Large intestine (tissue), 3 donors: ENCODE data around the gene GCC2. TPM values are rescaled to one million over a fixed set of nuclear protein-coding genes. Genes with fewer than 3 reads are reported as not detected.
A peak's percentile ranks its signal among the peaks of the same experiment; 100 is the strongest.
"Not testable (repeated sequence)": the region's sequence is repeated elsewhere in the genome, so short reads cannot be mapped to it uniquely, and the experiment has no call there.

Experiments
- DNase-seq, 2 donors: peaks; one replicate each; pipeline versions ENCODE4 v3.0.0 to v3.0.0-alpha.2; 2013
- H3K27ac ChIP-seq: one replicate; pipeline ENCODE4 v1.5.1; 2013; ENCODE audit warnings: low read length
- H3K27me3 ChIP-seq: 2 replicates; pipeline ENCODE4 v1.6.1; 2013; ENCODE audit warnings: low read length; ENCODE audit not compliant: control insufficient read depth, insufficient read depth
- H3K36me3 ChIP-seq: 2 replicates; pipeline ENCODE4 v1.6.1; 2013; ENCODE audit warnings: low read length; ENCODE audit not compliant: control insufficient read depth, insufficient read depth
- H3K4me1 ChIP-seq: one replicate; pipeline ENCODE4 v1.6.1; 2013; ENCODE audit warnings: low read length; ENCODE audit not compliant: control insufficient read depth, insufficient read depth
- H3K4me3 ChIP-seq: one replicate; pipeline ENCODE4 v1.5.1; 2013; ENCODE audit warnings: low read length
- H3K9me3 ChIP-seq: one replicate; pipeline ENCODE4 v1.6.1; 2013; ENCODE audit warnings: mild to moderate bottlenecking, low read depth, low read length, moderate library complexity; ENCODE audit not compliant: control insufficient read depth
- WGBS: methylation state at CpG from one replicate; pipeline ENCODE4 v1.1.5; 2013; ENCODE audit warnings: low lambda C conversion rate; ENCODE audit not compliant: insufficient coverage; 5-methylcytosine and 5-hydroxymethylcytosine counted together
- polyA plus RNA-seq: library from polyadenylated mRNA; unstranded; fragments of 120-200 nt; gene quantifications from one replicate; pipeline ENCODE4 v1.2.1, GENCODE V29; 2013

GCC2 gene
- polyA plus RNA-seq, 1 donor: 95.7 TPM

DNA sequence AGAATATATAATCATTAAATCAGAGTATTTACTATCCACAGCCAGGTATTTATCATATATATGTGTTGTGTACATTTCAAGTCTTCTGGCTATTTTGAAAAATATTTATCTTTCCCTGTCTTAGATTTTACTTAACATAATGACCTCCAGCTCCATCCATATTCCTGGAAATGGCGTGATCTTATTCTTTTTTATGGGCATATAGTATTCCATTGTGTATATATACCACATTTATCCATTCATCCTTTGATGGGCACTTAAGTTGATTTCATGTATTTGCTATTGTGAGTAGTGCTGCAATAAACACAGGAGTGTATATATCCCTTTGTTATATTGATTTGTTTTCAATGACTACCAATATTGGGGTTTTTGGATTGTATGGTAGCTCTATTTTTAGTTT is 6.6 kb downstream of the GCC2 start:
- Histone ChIP-seq H3K27me3 (no peaks in the 10 kb centered on the region), H3K36me3 (peaks cover 63% of the 10 kb centered on the region)

GRCh38 chr2:108458082-108458481 is 9.1 kb downstream of the GCC2 start:
- no peaks in the 10 kb centered on the region for H3K27me3 ChIP-seq
- peaks cover 63% of the 10 kb centered on the region for H3K36me3 ChIP-seq
- no peaks in the 10 kb centered on the region for H3K4me1 ChIP-seq
- no peak overlapping the region for H3K4me3 ChIP-seq
- peaks cover 14% of the 10 kb centered on the region for H3K9me3 ChIP-seq
- H3K27ac ChIP-seq: no peak overlapping the region
- DNase-seq: peak in 1 of 2 donors; percentile 10
- no CpG with 5 or more reads among the region's 3 CpGs for WGBS

More for the DNA sequence above, 6.6 kb downstream of the GCC2 start:
- H3K27ac ChIP-seq: no peak overlapping the region
- H3K4me3 ChIP-seq: no peak overlapping the region
- no peaks in the 10 kb centered on the region for H3K4me1 ChIP-seq
- WGBS: no CpG with 5 or more reads among the region's 1 CpG
- DNase-seq: no peak
- H3K9me3 ChIP-seq: peaks cover 9% of the 10 kb centered on the region

DNA sequence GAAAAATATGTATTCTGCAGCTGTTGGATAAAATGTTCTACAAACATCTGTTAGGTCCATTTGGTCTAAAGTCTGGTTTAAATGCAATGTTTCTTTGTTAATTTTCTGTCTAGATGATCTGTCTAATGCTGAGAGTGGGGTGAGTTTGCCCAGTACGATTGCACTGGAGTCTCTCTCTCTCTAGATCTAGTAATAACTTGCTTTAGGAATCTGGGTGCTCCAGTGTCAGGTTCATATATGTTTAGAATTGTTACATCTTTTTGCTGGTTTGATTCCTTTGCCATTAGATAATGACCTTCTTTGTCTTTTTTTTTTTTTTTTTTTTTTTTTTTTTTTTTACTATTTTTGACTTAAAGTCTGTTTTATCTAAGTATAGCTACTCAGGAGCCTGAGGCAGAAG is 10.4 kb downstream of the GCC2 start:
- DNase-seq: no peak
- Histone ChIP-seq H3K4me1 (no peaks in the 10 kb centered on the region), H3K27me3 (no peaks in the 10 kb centered on the region), H3K36me3 (peaks cover 65% of the 10 kb centered on the region), H3K27ac (no peak overlapping the region), H3K4me3 (no peak overlapping the region), H3K9me3 (peaks cover 14% of the 10 kb centered on the region)
- WGBS: no CpG with 5 or more reads among the region's 1 CpG

DNA sequence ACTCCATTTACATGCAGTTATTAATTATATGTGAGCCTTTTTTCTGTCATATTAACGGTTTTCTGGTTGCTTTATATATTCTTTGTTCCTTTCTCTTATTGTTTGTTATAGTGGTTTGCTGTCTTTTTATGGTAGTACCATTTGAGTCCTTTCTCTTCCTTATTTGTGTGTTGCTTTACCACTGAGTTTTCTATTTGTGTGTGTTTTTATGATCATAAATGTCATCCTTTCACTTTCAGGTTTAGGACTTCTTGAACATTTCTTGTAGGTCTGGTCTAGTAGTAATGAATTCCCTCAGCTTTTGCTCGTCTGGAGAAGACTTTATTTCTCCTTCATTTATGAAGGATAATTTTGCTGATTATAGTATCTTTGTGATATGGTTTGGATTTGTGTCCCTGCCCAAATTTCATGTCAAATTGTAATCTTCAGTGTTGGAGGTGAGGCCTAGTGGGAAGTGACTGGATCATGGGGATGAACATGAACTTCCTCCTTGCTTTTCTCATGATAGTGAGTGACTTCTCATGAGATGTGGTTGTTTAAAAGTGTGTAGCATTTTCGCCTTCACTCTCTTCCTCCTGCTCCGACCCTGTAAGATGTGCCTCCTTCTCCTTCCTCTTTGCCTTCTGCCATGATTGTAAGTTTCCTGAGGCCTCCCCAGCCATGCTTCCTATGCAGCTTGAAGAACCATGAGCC is 11.5 kb downstream of the GCC2 start:
- 100% methylated on average over 2 of the region's 4 CpGs for WGBS
- Histone ChIP-seq H3K4me1 (no peaks in the 10 kb centered on the region), H3K27me3 (no peaks in the 10 kb centered on the region), H3K36me3 (peaks cover 66% of the 10 kb centered on the region), H3K27ac (no peak overlapping the region), H3K9me3 (peaks cover 16% of the 10 kb centered on the region), H3K4me3 (no peak overlapping the region)
- no peak for DNase-seq

DNA sequence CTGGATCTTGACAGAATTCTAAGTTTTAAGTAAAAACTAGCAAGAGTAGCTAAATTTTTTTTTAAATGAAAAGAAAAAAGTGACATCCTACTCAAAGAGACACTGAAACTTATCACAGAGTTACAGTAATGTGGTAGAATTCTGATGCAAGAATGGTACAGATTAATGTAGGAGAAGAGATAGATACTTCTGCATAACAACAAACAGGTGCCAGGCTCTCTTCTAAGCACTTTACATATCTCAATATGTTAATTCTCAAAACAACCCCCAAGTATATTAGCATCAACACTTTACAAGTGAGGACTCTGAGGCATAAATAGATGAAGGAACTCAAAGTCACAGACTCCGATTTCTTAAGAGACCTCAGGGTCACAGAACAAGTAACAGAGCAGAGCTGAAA is 28.1 kb downstream of the GCC2 start:
- DNase-seq: no peak

DNA sequence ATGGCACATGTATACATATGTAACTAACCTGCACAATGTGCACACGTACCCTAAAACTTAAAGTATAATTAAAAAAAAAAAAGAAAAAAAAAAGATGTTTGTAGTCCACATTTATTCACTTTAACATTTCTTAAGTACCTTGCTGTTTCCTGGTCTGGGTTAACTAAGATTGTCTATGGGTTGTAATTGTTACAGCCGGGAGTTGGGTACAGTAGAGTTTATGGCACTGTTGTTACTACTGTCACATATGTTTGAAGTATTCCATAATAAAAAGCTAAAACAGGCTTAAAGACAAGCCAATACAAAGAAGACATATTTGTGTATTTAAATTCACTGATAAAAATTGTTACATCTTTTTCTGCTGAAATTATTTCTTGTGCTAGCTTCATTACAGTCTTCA is 36.2 kb downstream of the GCC2 start:
- Histone ChIP-seq H3K27ac (no peak overlapping the region), H3K4me3 (no peak overlapping the region), H3K27me3 (no peaks in the 10 kb centered on the region), H3K4me1 (no peaks in the 10 kb centered on the region), H3K9me3 (no peaks in the 10 kb centered on the region), H3K36me3 (peaks cover 48% of the 10 kb centered on the region)
- no CpG with 5 or more reads among the region's 2 CpGs for WGBS
- DNase-seq: no peak

More for the DNA sequence above, 28.1 kb downstream of the GCC2 start:
- Histone ChIP-seq H3K27ac (no peak overlapping the region), H3K9me3 (no peaks in the 10 kb centered on the region), H3K4me1 (no peaks in the 10 kb centered on the region), H3K36me3 (peaks cover 62% of the 10 kb centered on the region), H3K4me3 (no peak overlapping the region), H3K27me3 (no peaks in the 10 kb centered on the region)
- no CpG with 5 or more reads among the region's 1 CpG for WGBS

- Histone ChIP-seq H3K36me3 (peaks cover 41% of the 10 kb centered on the region), H3K4me1 (no peaks in the 10 kb centered on the region), H3K27me3 (no peaks in the 10 kb centered on the region), H3K27ac (no peak overlapping the region), H3K9me3 (no peaks in the 10 kb centered on the region), H3K4me3 (no peak overlapping the region)
- no peak for DNase-seq
These were observed 41.6 kb downstream of the GCC2 start for GRCh38 chr2:108490506-108491122.

GRCh38 chr2:108491848-108492247 is 42.8 kb downstream of the GCC2 start:
- Histone ChIP-seq H3K4me1 (no peaks in the 10 kb centered on the region), H3K9me3 (no peaks in the 10 kb centered on the region), H3K36me3 (peaks cover 34% of the 10 kb centered on the region), H3K4me3 (no peak overlapping the region), H3K27me3 (no peaks in the 10 kb centered on the region), H3K27ac (peak overlapping the region; percentile 33)
- DNase-seq: no peak

- peak overlapping the region; percentile 62 for H3K27ac ChIP-seq
- no peaks in the 10 kb centered on the region for H3K9me3 ChIP-seq
- H3K36me3 ChIP-seq: peaks cover 31% of the 10 kb centered on the region
- no peaks in the 10 kb centered on the region for H3K27me3 ChIP-seq
- peak; percentile 19 to 21 for DNase-seq
- WGBS: 60% methylated on average over 1 of the region's 4 CpGs
- no peak overlapping the region for H3K4me3 ChIP-seq
- no peaks in the 10 kb centered on the region for H3K4me1 ChIP-seq
These were observed 43.4 kb downstream of the GCC2 start for GRCh38 chr2:108492364-108492763.

DNA sequence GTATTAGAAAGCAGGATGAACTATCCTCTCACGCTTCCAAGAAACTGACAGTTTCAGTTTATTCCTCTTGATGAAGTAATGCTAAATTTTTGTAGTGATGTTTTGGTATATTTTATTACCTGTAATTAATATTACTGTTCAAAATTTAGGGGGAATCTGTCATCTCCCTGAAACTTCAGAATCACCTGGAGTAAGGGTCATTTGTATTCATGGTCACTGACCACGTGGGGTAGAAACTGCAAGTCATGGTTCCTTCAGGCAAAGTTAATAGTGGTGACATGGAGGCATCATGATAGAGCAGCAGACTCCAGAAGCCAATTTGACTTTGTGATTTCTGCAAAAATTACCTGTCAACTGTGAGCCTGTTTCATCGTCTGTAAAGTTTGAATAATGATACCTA is 47.2 kb downstream of the GCC2 start:
- no CpG with 5 or more reads among the region's 3 CpGs for whole genome bisulfite sequencing
- peaks cover 23% of the 10 kb centered on the region for H3K36me3 ChIP-seq
- H3K27ac ChIP-seq, H3K4me3 ChIP-seq, H3K4me1 ChIP-seq, H3K9me3 ChIP-seq, DNase-seq, H3K27me3 ChIP-seq: not testable (repeated sequence)

DNA sequence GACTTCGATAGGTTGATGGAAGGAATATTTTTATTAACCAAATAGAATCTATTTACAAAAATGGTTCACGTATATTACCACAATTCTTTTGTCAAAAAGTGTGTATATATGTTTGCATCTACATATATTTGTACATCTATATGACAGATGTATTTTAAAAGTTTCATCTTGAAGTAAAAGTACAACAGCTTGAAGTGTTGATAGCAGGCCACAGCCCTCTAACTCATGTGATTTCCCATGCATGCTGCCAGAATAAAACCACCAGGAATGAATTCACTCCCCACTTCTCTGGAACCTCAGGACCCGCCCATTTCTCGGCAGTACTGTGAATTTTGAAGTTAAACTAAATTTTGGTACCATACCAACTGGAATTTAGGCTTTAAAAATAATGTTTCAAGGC is 58.6 kb downstream of the GCC2 start:
- 100% methylated on average over 1 of the region's 4 CpGs for WGBS
- H3K27ac ChIP-seq, H3K9me3 ChIP-seq: not testable (repeated sequence)

More for the DNA sequence above, 58.6 kb downstream of the GCC2 start:
- H3K27me3 ChIP-seq, H3K4me3 ChIP-seq, H3K4me1 ChIP-seq, DNase-seq: not testable (repeated sequence)
- peaks cover 14% of the 10 kb centered on the region for H3K36me3 ChIP-seq
